Tibial nerve (tissue), 4 donors: Measurements from ENCODE around the gene DDX27.

Experiments
- CTCF ChIP-seq, 5 experiments: fragments of 200-600 bp in 3 of 5; fragments of 450-650 bp in 2 of 5; sonication (generic) in 3 of 5; IDR thresholded peaks; one replicate each; pipeline ENCODE4 v1.5.1; 2016 to 2019; ENCODE audit warnings: antibody characterized with exemption in 5 of 5, mild to moderate bottlenecking in 3 of 5, moderate library complexity in 2 of 5
- EP300 ChIP-seq, 2 donors: sonication (generic); formaldehyde crosslinking; IDR thresholded peaks; one replicate each; pipeline ENCODE4 v1.6.1; 2017; ENCODE audit warnings: antibody characterized with exemption in 2 of 2, mild to moderate bottlenecking in 1 of 2
- POLR2A ChIP-seq, 2 donors: fragments of 450-650 bp; IDR thresholded peaks; one replicate each; pipeline ENCODE4 v1.6.1; 2017; ENCODE audit warnings: antibody characterized with exemption in 2 of 2, mild to moderate bottlenecking in 2 of 2, moderate library complexity in 2 of 2

- no peak for TF ChIP-seq CTCF (IDR thresholded peaks at IDR 0.05)
- TF ChIP-seq POLR2A (IDR thresholded peaks at IDR 0.05) = no peak
- no peak for TF ChIP-seq EP300 (IDR thresholded peaks at IDR 0.05)
Observed at GRCh38 chr20:49276161-49276960, 57.1 kb downstream of the DDX27 start.
